Thyroid gland (tissue), 4 donors: ENCODE results near the gene VCPKMT.

Experiments
- CTCF ChIP-seq, 6 experiments: fragments of 200-600 bp in 3 of 6; fragments of 450-650 bp in 3 of 6; sonication (generic) in 3 of 6; IDR thresholded peaks; one replicate each; pipeline ENCODE4 v1.5.1; 2016 to 2019; ENCODE audit warnings: antibody characterized with exemption in 6 of 6, mild to moderate bottlenecking in 2 of 6, inconsistent platforms in 1 of 6, moderate library complexity in 1 of 6
- POLR2A ChIP-seq, 2 donors: fragments of 450-650 bp; IDR thresholded peaks; one replicate each; pipeline ENCODE4 v1.6.1; 2017; ENCODE audit warnings: antibody characterized with exemption in 2 of 2, mild to moderate bottlenecking in 2 of 2, moderate library complexity in 1 of 2

- TF ChIP-seq POLR2A (IDR thresholded peaks at IDR 0.05) = no peak
- no peak for TF ChIP-seq CTCF (IDR thresholded peaks at IDR 0.05)
These were observed 56.4 kb downstream of the VCPKMT start for GRCh38 chr14:50059763-50060616.
